Measurements from ENCODE around the gene SLC36A2. TPM values are rescaled to one million over a fixed set of nuclear protein-coding genes. Genes with fewer than 3 reads are reported as not detected.

Gene SLC36A2
- total RNA-seq, 1 experiment from 2014 or later: not detected

DNA sequence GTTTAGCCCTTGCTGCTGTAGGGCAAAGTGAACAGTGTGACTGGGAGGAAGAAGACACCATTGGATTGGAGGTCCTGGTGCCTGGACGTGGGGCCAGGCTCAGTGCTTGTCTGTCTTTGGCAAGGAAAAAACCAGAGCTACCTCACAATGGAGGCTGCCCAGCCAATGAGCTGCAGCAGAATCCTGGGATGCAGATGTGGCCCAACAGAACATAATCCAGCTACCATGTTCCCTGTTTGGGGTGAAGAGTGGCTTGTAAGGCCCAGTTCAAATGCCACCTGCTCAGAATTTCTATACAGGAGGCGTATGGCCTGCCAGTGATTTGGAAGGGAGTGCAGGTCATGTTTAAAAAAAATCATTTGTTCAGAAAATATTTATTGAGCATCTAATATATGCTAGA, 43.7 kb downstream of the SLC36A2 start, which contains the start of gene SLC36A3:
Gene SLC36A3 (minus strand): TSS at position 101 of the 400 bp plus-strand sequence. CDS start 412 bp downstream, outside the sequence.
- Mint-ChIP-seq H3K4me3 (ENCODE audit: unreplicated experiment) (no peak within 1 kb of the TSS), H3K4me1 (ENCODE audit: insufficient read depth, unreplicated experiment) (peaks cover 1% of the 10 kb centered on the region), H3K9me3 (ENCODE audit: unreplicated experiment) (no peaks in the 10 kb centered on the region), H3K27ac (ENCODE audit: low read depth, unreplicated experiment) (no peak within 1 kb of the TSS), H3K27me3 (ENCODE audit: insufficient read depth, unreplicated experiment) (peaks cover 89% of the 10 kb centered on the region), H3K36me3 (ENCODE audit: insufficient read depth, unreplicated experiment) (no peaks in the 10 kb centered on the region)
- TF ChIP-seq, protein P1, sequence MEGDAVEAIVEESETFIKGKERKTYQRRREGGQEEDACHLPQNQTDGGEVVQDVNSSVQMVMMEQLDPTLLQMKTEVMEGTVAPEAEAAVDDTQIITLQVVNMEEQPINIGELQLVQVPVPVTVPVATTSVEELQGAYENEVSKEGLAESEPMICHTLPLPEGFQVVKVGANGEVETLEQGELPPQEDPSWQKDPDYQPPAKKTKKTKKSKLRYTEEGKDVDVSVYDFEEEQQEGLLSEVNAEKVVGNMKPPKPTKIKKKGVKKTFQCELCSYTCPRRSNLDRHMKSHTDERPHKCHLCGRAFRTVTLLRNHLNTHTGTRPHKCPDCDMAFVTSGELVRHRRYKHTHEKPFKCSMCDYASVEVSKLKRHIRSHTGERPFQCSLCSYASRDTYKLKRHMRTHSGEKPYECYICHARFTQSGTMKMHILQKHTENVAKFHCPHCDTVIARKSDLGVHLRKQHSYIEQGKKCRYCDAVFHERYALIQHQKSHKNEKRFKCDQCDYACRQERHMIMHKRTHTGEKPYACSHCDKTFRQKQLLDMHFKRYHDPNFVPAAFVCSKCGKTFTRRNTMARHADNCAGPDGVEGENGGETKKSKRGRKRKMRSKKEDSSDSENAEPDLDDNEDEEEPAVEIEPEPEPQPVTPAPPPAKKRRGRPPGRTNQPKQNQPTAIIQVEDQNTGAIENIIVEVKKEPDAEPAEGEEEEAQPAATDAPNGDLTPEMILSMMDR (IDR thresholded peaks at IDR 0.05; ENCODE audit: unreplicated experiment): no peak
- DNase-seq (ENCODE audit: unreplicated experiment): no peak
- intact Hi-C loops (cut with micrococcal nuclease): no loop called here
- no TSS peak for BruUV-seq (replicated peaks)
- CTCF ChIA-PET: interaction anchor here (1.0 kb wide), 1 partner anchor 13 kb away, joined by 7 read pairs; no protein-coding TSS in a partner anchor
- POLR2A ChIA-PET: no interaction called here

DNA sequence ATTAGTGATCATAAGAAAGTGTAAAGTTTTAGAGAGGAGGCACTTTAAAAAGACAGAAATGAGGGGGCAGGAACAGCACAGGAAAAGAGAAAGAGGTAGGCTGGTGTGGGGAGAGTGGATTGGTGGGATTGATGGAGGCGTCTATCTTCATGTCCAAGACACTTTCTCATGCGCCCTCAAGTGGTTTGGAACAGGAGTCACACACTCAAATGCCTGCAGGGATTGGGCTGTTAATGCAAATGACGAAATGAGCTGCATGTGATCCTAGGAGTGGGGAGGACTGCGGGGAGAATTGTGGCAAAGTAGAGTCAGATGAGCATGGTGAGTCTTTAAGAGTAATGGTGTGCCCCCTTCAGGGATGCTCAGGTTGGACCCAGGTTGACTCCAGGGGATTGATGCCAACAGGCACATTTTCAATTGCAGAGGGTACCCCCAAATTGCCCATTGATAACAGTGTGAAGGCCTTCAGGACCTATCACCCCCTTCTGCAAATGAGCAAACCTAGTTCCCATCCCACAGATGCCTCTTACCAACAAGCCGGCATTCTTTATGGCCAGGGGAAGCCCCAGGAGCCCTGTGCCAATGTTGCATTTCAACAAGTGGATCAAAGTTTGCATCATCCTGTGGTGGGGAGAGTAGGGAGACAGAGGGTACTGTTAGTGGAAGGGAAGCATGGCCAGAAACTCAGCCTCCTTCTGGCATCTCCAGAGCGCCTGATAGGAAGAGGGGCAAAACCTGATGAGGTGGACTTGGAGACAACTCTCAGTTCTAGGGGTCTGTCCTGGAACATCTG, 49.1 kb downstream of the SLC36A2 start:
- Mint-ChIP-seq H3K27ac (ENCODE audit: low read depth, unreplicated experiment) (no peak overlapping the region), H3K9me3 (ENCODE audit: unreplicated experiment) (no peaks in the 10 kb centered on the region), H3K4me3 (ENCODE audit: unreplicated experiment) (no peak overlapping the region), H3K36me3 (ENCODE audit: insufficient read depth, unreplicated experiment) (no peaks in the 10 kb centered on the region), H3K4me1 (ENCODE audit: insufficient read depth, unreplicated experiment) (peaks cover 23% of the 10 kb centered on the region), H3K27me3 (ENCODE audit: insufficient read depth, unreplicated experiment) (peaks cover 36% of the 10 kb centered on the region)
- peak; percentile 90 for DNase-seq (ENCODE audit: unreplicated experiment)
- ChIA-PET POLR2A (interaction anchor here (3.4 kb wide), 1 partner anchor 45 kb away, joined by 13 read pairs; the partner anchor contains the start of gene GM2A), CTCF (interaction anchor here (0.6 to 2.8 kb wide), 13 partner anchors 9 to 354 kb away, joined by 3 to 14 read pairs (median 4); no protein-coding TSS in a partner anchor)
- intact Hi-C loops (cut with micrococcal nuclease): loop anchor here (1.0 to 5.0 kb wide), 2 partner anchors 46 to 172 kb away; partner anchors contain the start of gene GM2A
- TF ChIP-seq, protein P1 (IDR thresholded peaks at IDR 0.05; ENCODE audit: unreplicated experiment): peak; percentile 68
- no TSS peak for BruUV-seq (replicated peaks)

DNA sequence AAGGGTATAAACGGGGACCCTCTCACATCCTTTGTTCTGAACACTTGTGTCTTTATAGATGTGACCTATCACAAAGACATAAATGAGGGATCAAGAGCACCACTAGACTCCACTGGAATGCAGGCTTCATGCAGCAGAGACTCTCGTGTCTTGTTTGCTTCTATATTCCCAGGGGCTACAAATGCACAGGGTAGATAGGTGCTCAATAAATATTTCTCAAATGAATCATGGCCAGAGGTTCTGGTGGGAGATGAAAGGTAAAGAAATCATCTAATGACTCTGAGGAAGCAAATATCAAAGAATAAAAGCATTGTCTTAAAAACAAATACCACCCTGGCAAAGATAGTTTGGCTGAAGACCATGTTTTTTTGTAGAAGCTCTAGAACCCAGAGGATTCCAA, 50.4 kb downstream of the SLC36A2 start:
- Mint-ChIP-seq H3K36me3 (ENCODE audit: insufficient read depth, unreplicated experiment) (no peaks in the 10 kb centered on the region), H3K27ac (ENCODE audit: low read depth, unreplicated experiment) (no peak overlapping the region), H3K4me1 (ENCODE audit: insufficient read depth, unreplicated experiment) (peaks cover 23% of the 10 kb centered on the region), H3K27me3 (ENCODE audit: insufficient read depth, unreplicated experiment) (peaks cover 25% of the 10 kb centered on the region), H3K4me3 (ENCODE audit: unreplicated experiment) (no peak overlapping the region), H3K9me3 (ENCODE audit: unreplicated experiment) (no peaks in the 10 kb centered on the region)
- ChIA-PET POLR2A (interaction anchor here (3.4 kb wide), 1 partner anchor 44 kb away, joined by 13 read pairs; the partner anchor contains the start of gene GM2A), CTCF (interaction anchor here (0.7 to 2.9 kb wide), 10 partner anchors 9 to 1543 kb away, joined by 3 to 14 read pairs (median 4); no protein-coding TSS in a partner anchor)
- no peak for DNase-seq (ENCODE audit: unreplicated experiment)
- BruUV-seq (replicated peaks): no TSS peak
- intact Hi-C loops (cut with micrococcal nuclease): loop anchor here (5.0 kb wide), 1 partner anchor 45 kb away; the partner anchor contains the start of gene GM2A
- TF ChIP-seq, protein P1 (IDR thresholded peaks at IDR 0.05; ENCODE audit: unreplicated experiment): no peak

DNA sequence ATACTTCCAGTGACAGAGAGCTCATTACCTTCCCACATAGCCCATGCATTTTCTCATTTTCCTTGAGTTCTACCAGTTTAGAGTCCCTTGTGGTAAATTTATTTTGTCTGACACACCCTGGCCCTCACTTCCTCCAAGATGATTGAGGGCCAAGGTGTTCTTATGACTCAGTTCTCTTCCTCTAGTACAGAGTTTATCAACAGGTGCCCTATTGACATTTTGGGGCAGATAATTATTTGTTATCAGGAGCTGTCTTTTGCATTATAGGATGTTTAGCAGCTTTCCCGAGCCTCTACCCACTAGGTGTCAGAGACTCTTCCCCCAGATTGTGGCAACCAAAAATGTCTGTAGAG, 50.9 kb downstream of the SLC36A2 start:
- Mint-ChIP-seq H3K36me3 (ENCODE audit: insufficient read depth, unreplicated experiment) (no peaks in the 10 kb centered on the region), H3K9me3 (ENCODE audit: unreplicated experiment) (no peaks in the 10 kb centered on the region), H3K27me3 (ENCODE audit: insufficient read depth, unreplicated experiment) (peaks cover 20% of the 10 kb centered on the region), H3K4me3 (ENCODE audit: unreplicated experiment) (no peak overlapping the region), H3K27ac (ENCODE audit: low read depth, unreplicated experiment) (no peak overlapping the region), H3K4me1 (ENCODE audit: insufficient read depth, unreplicated experiment) (peaks cover 23% of the 10 kb centered on the region)
- intact Hi-C loops (cut with micrococcal nuclease): loop anchor here (5.0 kb wide), 1 partner anchor 44 kb away; the partner anchor contains the start of gene GM2A
- ChIA-PET POLR2A (interaction anchor here (3.4 kb wide), 1 partner anchor 43 kb away, joined by 13 read pairs; the partner anchor contains the start of gene GM2A), CTCF (interaction anchor here (1.2 to 2.9 kb wide), 6 partner anchors 8 to 171 kb away, joined by 3 to 14 read pairs (median 8); no protein-coding TSS in a partner anchor)
- no TSS peak for BruUV-seq (replicated peaks)
- TF ChIP-seq, protein P1 (IDR thresholded peaks at IDR 0.05; ENCODE audit: unreplicated experiment): no peak
- DNase-seq (ENCODE audit: unreplicated experiment): no peak

Measured in MCF 10A (cell line).